Purkinje cell (primary cell): ENCODE results near the gene CYP26B1. TPM values are rescaled to one million over a fixed set of nuclear protein-coding genes. Genes with fewer than 3 reads are reported as not detected.

Source experiments
- polyA plus RNA-seq: library from polyadenylated mRNA; unstranded; fragments of >200 nt; fragmentation: Nextera tagmentation; gene quantifications from 2 replicates; pipeline ENCODE4 v1.2.1, GENCODE V29; 2014

The CYP26B1 gene, protein sequence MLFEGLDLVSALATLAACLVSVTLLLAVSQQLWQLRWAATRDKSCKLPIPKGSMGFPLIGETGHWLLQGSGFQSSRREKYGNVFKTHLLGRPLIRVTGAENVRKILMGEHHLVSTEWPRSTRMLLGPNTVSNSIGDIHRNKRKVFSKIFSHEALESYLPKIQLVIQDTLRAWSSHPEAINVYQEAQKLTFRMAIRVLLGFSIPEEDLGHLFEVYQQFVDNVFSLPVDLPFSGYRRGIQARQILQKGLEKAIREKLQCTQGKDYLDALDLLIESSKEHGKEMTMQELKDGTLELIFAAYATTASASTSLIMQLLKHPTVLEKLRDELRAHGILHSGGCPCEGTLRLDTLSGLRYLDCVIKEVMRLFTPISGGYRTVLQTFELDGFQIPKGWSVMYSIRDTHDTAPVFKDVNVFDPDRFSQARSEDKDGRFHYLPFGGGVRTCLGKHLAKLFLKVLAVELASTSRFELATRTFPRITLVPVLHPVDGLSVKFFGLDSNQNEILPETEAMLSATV
- 1.1 and 2.8 TPM in 2 replicates for polyA plus RNA-seq

DNA sequence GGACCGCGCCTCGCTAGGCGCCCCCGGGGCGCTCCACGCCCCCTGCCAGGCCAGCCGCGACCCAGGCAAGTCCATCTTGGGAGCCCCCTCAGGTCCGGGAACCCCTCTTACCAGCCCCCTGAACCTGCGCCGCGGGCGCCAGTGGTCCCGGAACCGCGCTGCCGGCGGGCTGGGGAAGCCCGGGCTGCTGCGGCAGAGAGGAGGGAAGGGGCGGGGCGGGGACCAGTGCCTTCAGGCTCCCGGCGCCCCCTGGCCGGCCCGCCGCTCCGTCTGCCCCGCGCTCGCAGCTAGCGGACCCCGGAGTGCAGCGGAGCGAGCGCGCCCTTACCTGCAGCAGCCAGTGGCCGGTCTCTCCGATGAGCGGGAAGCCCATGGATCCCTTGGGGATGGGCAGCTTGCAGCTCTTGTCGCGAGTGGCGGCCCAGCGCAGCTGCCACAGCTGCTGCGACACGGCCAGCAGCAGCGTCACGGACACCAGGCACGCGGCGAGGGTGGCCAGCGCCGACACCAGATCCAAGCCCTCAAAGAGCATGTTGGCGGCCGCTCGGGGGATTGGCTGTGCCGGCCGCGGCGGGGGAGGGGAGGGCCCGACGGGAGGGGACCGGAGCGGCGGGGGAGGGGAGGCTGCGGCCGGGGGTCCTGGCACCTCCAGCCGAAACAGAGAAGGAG lies at the start of gene CYP26B1:
TSS of gene CYP26B1 (minus strand) at position 560 of the 669 bp plus-strand sequence. CDS start at position 532, 28 bp downstream.

